HepG2 (cell line): ENCODE measurements around the gene RPS2. TPM values are rescaled to one million over a fixed set of nuclear protein-coding genes. Genes with fewer than 3 reads are reported as not detected.

Experiments used
- ARNT ChIP-seq: fragments of 450-650 bp; IDR thresholded peaks from 2 replicates; pipeline ENCODE4 v1.6.1; 2017
- ATF6 ChIP-seq: sonication (generic); formaldehyde crosslinking; conservative IDR thresholded peaks from 2 replicates; pipeline ENCODE4 v1.4.0; 2020; ENCODE audit warnings: missing genetic modification reagents
- BRF2 ChIP-seq: sonication (generic); formaldehyde crosslinking; IDR thresholded peaks from 2 replicates; pipeline ENCODE4 v1.8.1; 2022; ENCODE audit warnings: mild to moderate bottlenecking, missing genetic modification reagents
- EHMT2 ChIP-seq: fragments of 200-600 bp; sonication (generic); IDR thresholded peaks from 2 replicates; pipeline ENCODE4 v1.7.0; 2017; ENCODE audit warnings: antibody characterized with exemption, low read depth, low read length, borderline replicate concordance
- GTF2F1 ChIP-seq: fragments of 150-350 bp; IDR thresholded peaks from 2 replicates; pipeline ENCODE4 v1.6.1; 2014; ENCODE audit warnings: low read length
- HMG20A ChIP-seq: IDR thresholded peaks from 2 replicates; pipeline ENCODE4 v1.6.1; 2016; ENCODE audit warnings: borderline replicate concordance
- MIER2 ChIP-seq: IDR thresholded peaks from 2 replicates; pipeline ENCODE4 v1.6.1; 2016; ENCODE audit warnings: missing biosample characterization, missing genetic modification reagents
- MYPOP ChIP-seq: sonication (generic); formaldehyde crosslinking; IDR thresholded peaks from 2 replicates; pipeline ENCODE4 v1.8.1; 2023; ENCODE audit warnings: mild to moderate bottlenecking, moderate library complexity, missing genetic modification reagents
- NCOR1 ChIP-seq: fragments of 200-600 bp; sonication (generic); IDR thresholded peaks from 2 replicates; pipeline ENCODE4 v1.7.0; 2017; ENCODE audit warnings: antibody characterized with exemption, low read length, borderline replicate concordance
- NKX3-1 ChIP-seq: sonication (generic); formaldehyde crosslinking; IDR thresholded peaks from 2 replicates; pipeline ENCODE4 v1.5.0; 2020; ENCODE audit warnings: missing genetic modification reagents
- NRL ChIP-seq: sonication (generic); formaldehyde crosslinking; IDR thresholded peaks from 2 replicates; pipeline ENCODE4 v1.5.0; 2020; ENCODE audit warnings: missing genetic modification reagents, mild to moderate bottlenecking, moderate library complexity, borderline replicate concordance
- RFX1 ChIP-seq: fragments of 450-650 bp; IDR thresholded peaks from 2 replicates; pipeline ENCODE4 v1.6.1; 2017
- SCMH1 ChIP-seq: sonication (generic); formaldehyde crosslinking; IDR thresholded peaks from 2 replicates; pipeline ENCODE4 v1.9.0; 2021; ENCODE audit warnings: missing genetic modification reagents, mild to moderate bottlenecking, borderline replicate concordance
- THAP8 ChIP-seq: sonication (generic); formaldehyde crosslinking; IDR thresholded peaks from 2 replicates; pipeline ENCODE4 v1.5.1; 2020; ENCODE audit warnings: missing genetic modification reagents, mild to moderate bottlenecking, borderline replicate concordance
- WIZ ChIP-seq: sonication (generic); formaldehyde crosslinking; IDR thresholded peaks from 2 replicates; pipeline ENCODE4 v1.5.1; 2020; ENCODE audit warnings: mild to moderate bottlenecking, missing genetic modification reagents
- ZNF34 ChIP-seq: sonication (generic); formaldehyde crosslinking; IDR thresholded peaks from 2 replicates; pipeline ENCODE4 v1.4.0; 2020; ENCODE audit warnings: mild to moderate bottlenecking, missing genetic modification reagents, borderline replicate concordance
- ZNF350 ChIP-seq: sonication (generic); formaldehyde crosslinking; IDR thresholded peaks from 2 replicates; pipeline ENCODE4 v1.4.0; 2020; ENCODE audit warnings: mild to moderate bottlenecking, low read depth, missing genetic modification reagents, borderline replicate concordance
- ZNF362 ChIP-seq: sonication (generic); formaldehyde crosslinking; IDR thresholded peaks from 2 replicates; pipeline ENCODE4 v1.4.0; 2020; ENCODE audit warnings: missing genetic modification reagents, mild to moderate bottlenecking, borderline replicate concordance
- ZNF549 ChIP-seq: sonication (generic); formaldehyde crosslinking; IDR thresholded peaks from 2 replicates; pipeline ENCODE4 v1.5.0; 2020; ENCODE audit warnings: missing genetic modification reagents
- ZNF570 ChIP-seq: sonication (generic); formaldehyde crosslinking; IDR thresholded peaks from 2 replicates; pipeline ENCODE4 v1.4.0; 2020; ENCODE audit warnings: mild to moderate bottlenecking, missing genetic modification reagents, borderline replicate concordance
- ZNF589 ChIP-seq: sonication (generic); formaldehyde crosslinking; conservative IDR thresholded peaks from 2 replicates; pipeline ENCODE4 v1.8.0; 2022; ENCODE audit warnings: mild to moderate bottlenecking, moderate library complexity, missing genetic modification reagents
- ZNF7 ChIP-seq: IDR thresholded peaks from 2 replicates; pipeline ENCODE4 v1.6.1; 2016; ENCODE audit warnings: missing biosample characterization, missing genetic modification reagents
- ZNF780A ChIP-seq: sonication (generic); formaldehyde crosslinking; IDR thresholded peaks from 2 replicates; pipeline ENCODE4 v1.8.0; 2022; ENCODE audit warnings: mild to moderate bottlenecking, missing genetic modification reagents, moderate library complexity
- polyA plus RNA-seq, 8 experiments: library from polyadenylated mRNA; depleted of rRNA in 3 of 8; stranded (reverse) in 7 of 8; unstranded in 1 of 8; fragments of >200 nt; fragmentation: Illumina TruSeq in 4 of 8; extraction: Trizol in 4 of 8; gene quantifications; 2 replicates each; pipeline versions ENCODE4 v1.2.1 to v1.2.3, GENCODE V29; 2011 to 2016; ENCODE audit warnings: low read depth in 4 of 8, missing spikeins in 1 of 8, mixed read lengths in 1 of 8; ENCODE audit not compliant: insufficient read depth in 1 of 8
- total RNA-seq, 5 experiments: library from RNA; depleted of rRNA; stranded (reverse); fragments of >200 nt; fragmentation: Illumina TruSeq; extraction: Trizol; gene quantifications; 2 replicates each; pipeline ENCODE4 v1.2.3, GENCODE V29; 2016; ENCODE audit warnings: low read depth in 1 of 5

RPS2 gene
- total and polyA plus RNA-seq, 2 of the 13 experiments (the other 11 are each of a cell fraction or from before 2014, with no cell fraction given), result 1,908 to 4,514 TPM

GRCh38 chr16:1983544-1984346, 19.1 kb upstream of the RPS2 start, which contains the start of gene GFER (continued):
- peak; percentile 100 for TF ChIP-seq MYPOP (CRISPR knock-in tag)
- no peak for TF ChIP-seq MIER2 (CRISPR knock-in tag)
- TF ChIP-seq ZNF549 (CRISPR knock-in tag), result no peak
- TF ChIP-seq HMG20A (CRISPR knock-in tag), result no peak
- no peak for TF ChIP-seq WIZ (CRISPR knock-in tag)
- TF ChIP-seq ZNF34 (CRISPR knock-in tag), result no peak
- no peak; the same call in 1 of the 2 replicates for TF ChIP-seq ZNF350 (CRISPR knock-in tag)
- TF ChIP-seq ZNF570 (CRISPR knock-in tag), result no peak
- TF ChIP-seq ZNF7 (CRISPR knock-in tag), result no peak
- TF ChIP-seq NRL (CRISPR knock-in tag), result peak; percentile 33; the same call in 1 of the 2 replicates
- TF ChIP-seq ARNT, result no peak
- no peak for TF ChIP-seq GTF2F1
- TF ChIP-seq ZNF589 (CRISPR knock-in tag), result 0 out of 2 replicates have a peak, but pooled peaks have one; percentile 39
- TF ChIP-seq ZNF780A (CRISPR knock-in tag), result no peak
- TF ChIP-seq NKX3-1 (CRISPR knock-in tag), result no peak
- TF ChIP-seq EHMT2, result no peak
- TF ChIP-seq BRF2, result no peak; the same call in 1 of the 2 replicates
- TF ChIP-seq RFX1, result peak; percentile 94
- peak; percentile 66; the same call in 1 of the 2 replicates for TF ChIP-seq THAP8 (CRISPR knock-in tag)
- no peak for TF ChIP-seq SCMH1 (CRISPR knock-in tag)
- peak; percentile 71; the same call in 1 of the 2 replicates for TF ChIP-seq NCOR1
- no peak for TF ChIP-seq ATF6 (CRISPR knock-in tag)
- no peak; the same call in 1 of the 2 replicates for TF ChIP-seq ZNF362 (CRISPR knock-in tag)
